ENCODE measurements around the gene SCARF1. TPM values are rescaled to one million over a fixed set of nuclear protein-coding genes. Genes with fewer than 3 reads are reported as not detected.

SCARF1 gene
- total RNA-seq, 1 experiment from 2014 or later, result 0.16 TPM

DNA sequence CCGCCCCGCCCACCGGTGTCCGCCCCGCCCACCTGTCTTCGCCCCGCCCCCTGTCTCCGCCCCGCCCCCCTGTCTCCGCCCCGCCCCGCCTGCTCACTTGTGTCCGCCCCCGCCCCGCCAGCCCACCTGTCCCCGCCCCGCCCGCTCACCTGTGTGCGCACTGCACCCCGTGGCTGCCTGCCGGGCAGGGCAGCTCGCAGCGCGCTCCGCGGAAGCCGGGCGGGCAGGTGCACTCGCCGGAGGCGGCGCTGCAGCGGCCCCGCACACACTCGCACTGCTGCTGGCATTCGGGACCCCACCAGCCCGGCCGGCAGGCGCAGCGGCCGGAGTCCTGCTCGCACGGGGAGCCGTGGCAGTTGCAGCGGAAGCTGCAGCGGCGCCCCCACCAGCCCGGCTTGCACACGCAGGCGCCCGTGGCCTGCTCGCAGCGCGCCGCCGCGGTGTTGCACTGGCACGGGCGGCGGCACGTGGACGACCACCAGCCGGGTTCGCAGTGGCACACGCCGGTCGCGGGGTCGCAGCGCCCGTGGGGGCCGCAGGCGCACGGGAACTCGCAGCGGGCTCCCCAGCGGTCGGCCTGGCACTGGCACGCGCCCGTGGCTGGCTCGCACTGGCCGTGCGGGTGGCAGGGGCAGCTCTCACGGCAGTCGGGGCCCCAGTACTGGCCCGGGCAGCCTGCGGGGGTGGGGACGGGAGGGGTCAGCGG lies 2.1 kb downstream of the SCARF1 start:
- Histone ChIP-seq H3K9me3 (replicated peaks) (0 out of 2 replicates have a peak, but pooled peaks cover 2% of the 10 kb centered on the region), H3K27ac (no peak overlapping the region), H3K4me1 (replicated peaks) (peaks cover 21% of the 10 kb centered on the region), H3K27me3 (replicated peaks) (no peaks in the 10 kb centered on the region; the same call in 1 of the 2 replicates), H3K4me3 (peak overlapping the region; percentile 30), H3K36me3 (peaks cover 7% of the 10 kb centered on the region)
- DNase-seq (ENCODE audit: low read depth in 1 of 2, low spot score in 2 of 2), result no peak

DNA sequence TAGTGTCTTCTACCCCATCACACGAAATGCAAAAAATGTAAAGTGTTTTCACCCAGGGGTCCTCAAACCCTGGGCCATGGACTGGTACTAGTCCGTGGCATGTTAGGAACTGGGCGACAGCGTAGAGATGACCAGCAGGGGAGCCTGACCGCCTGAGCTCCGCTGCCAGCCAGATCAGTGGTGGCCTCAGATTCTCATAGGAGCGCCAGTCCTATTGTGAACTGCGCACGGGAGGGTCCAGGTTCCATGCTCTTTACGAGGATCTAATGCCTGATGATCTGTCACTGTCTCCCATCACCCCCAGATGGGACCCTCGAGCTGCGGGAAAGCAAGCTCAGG lies 4.5 kb downstream of the SCARF1 start:
- Histone ChIP-seq H3K4me1 (replicated peaks) (peaks cover 17% of the 10 kb centered on the region), H3K9me3 (replicated peaks) (0 out of 2 replicates have a peak, but pooled peaks cover 2% of the 10 kb centered on the region), H3K27ac (no peak overlapping the region), H3K36me3 (no peaks in the 10 kb centered on the region; the same call in 1 of the 2 replicates), H3K27me3 (replicated peaks) (no peaks in the 10 kb centered on the region; the same call in 1 of the 2 replicates), H3K4me3 (no peak overlapping the region)
- no peak for DNase-seq (ENCODE audit: low read depth in 1 of 2, low spot score in 2 of 2)

DNA sequence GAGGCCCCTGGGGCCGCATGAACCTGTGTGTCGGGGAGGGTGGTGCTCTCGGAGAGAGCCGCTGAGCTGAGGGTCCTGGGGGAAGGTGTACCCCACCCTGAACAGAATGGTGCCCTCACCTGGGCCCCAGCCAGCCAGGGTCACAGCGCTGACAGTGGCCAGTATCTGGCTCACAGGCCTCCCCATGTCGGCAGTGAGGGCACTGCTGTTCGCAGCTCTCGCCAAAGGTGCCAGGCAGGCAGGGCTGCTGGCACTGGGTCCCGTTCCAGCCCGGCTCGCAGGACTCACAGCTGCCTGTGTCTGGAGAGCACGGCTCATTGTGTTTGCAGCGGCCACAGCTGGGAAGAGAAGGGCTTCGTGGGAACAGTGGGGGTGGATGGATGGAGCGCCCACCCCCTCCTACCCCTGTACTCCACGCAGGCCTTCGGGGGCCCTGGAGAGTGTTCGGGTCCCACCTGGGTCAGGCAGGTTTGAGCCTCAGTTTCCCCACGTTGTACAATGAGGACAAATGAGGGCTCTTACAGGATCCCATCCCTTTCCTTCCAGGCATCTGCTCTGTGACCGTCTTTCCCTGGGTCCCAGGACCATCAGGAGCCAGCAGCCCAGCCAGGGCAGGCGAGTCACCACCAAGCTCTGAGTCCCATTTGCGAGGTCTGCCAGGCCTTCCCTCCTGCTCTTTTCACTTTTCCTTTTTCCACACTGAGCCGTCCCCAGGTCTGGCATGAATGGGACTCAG lies 5.0 kb downstream of the SCARF1 start:
- H3K27ac ChIP-seq, result no peak overlapping the region
- H3K27me3 ChIP-seq (replicated peaks), result no peaks in the 10 kb centered on the region; the same call in 1 of the 2 replicates
- no peak for DNase-seq (ENCODE audit: low read depth in 1 of 2, low spot score in 2 of 2)
- H3K36me3 ChIP-seq, result no peaks in the 10 kb centered on the region
- peaks cover 17% of the 10 kb centered on the region for H3K4me1 ChIP-seq (replicated peaks)
- 0 out of 2 replicates have a peak, but pooled peaks cover 2% of the 10 kb centered on the region for H3K9me3 ChIP-seq (replicated peaks)
- H3K4me3 ChIP-seq, result no peak overlapping the region

DNA sequence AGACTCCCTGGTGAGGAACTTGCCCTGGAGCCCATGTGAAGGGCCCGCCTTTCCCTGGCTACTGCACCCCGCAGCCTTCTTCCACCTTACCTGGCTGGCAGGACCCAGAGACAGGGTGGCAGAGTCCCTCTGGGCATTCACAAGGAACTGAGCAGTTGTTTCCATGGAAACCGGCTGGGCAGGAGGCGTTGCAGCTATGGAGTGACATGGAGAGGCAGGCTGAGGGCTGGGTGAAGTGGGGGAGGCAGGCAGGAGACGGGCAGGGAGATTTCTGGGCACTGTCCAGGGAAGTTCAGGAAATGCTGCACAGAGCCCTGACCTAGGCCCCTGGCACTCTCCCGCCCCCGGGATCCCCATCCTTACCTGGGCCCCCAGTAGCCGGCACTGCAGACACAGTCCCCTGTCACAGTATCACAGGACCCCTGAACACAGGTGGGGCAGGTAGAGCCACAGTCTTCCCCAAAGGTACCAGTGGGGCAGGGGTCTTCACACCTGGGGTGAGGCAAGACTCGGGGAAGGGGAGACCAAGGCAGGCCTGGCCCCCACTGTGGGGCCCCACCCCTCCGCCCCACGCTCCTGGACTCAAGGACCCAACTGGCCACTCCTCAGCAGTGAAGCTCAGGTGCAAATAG lies 5.9 kb downstream of the SCARF1 start:
- H3K4me1 ChIP-seq (replicated peaks), result peaks cover 14% of the 10 kb centered on the region
- no peak for DNase-seq (ENCODE audit: low read depth in 1 of 2, low spot score in 2 of 2)
- no peaks in the 10 kb centered on the region for H3K36me3 ChIP-seq
- H3K4me3 ChIP-seq, result no peak overlapping the region
- no peaks in the 10 kb centered on the region; the same call in 1 of the 2 replicates for H3K27me3 ChIP-seq (replicated peaks)
- H3K27ac ChIP-seq, result no peak overlapping the region
- H3K9me3 ChIP-seq (replicated peaks), result 0 out of 2 replicates have a peak, but pooled peaks cover 2% of the 10 kb centered on the region

DNA sequence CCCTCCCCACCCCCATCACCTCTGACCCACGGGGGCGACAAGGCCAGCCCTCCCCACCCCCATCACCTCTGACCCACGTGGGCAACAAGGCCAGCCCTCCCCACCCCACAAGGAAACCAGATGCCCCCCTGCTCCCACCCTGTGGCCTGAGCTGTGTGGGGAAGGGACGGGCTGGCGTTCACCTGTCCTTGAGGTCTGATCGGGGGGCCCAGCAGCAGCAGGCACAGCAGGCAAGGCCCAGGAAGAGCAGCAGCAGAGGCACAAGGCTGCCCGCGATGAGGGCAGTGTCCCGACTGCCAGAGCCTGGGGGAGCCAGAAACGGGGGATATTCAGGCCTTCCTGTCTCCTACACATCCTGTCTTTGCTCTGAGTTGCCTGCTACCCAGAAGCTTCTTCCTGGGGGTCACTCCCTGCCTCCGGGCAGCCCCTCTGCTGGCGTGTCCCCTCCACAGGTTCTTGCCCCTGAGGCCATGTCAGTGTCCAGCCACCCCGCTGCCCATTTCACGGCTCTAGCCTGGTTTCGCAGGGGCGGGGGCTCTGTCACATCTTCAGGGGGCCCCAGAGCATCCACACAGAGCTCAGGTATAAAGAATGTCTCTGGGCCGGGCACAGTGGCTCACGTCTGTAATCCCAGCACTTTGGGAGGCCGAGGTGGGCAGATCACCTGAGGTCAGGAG lies 6.8 kb downstream of the SCARF1 start:
- no peak overlapping the region for H3K27ac ChIP-seq
- H3K4me1 ChIP-seq (replicated peaks), result peaks cover 5% of the 10 kb centered on the region
- H3K9me3 ChIP-seq (replicated peaks), result 0 out of 2 replicates have a peak, but pooled peaks cover 2% of the 10 kb centered on the region
- H3K36me3 ChIP-seq, result no peaks in the 10 kb centered on the region
- no peak overlapping the region for H3K4me3 ChIP-seq
- no peaks in the 10 kb centered on the region; the same call in 1 of the 2 replicates for H3K27me3 ChIP-seq (replicated peaks)
- DNase-seq (ENCODE audit: low read depth in 1 of 2, low spot score in 2 of 2), result no peak

DNA sequence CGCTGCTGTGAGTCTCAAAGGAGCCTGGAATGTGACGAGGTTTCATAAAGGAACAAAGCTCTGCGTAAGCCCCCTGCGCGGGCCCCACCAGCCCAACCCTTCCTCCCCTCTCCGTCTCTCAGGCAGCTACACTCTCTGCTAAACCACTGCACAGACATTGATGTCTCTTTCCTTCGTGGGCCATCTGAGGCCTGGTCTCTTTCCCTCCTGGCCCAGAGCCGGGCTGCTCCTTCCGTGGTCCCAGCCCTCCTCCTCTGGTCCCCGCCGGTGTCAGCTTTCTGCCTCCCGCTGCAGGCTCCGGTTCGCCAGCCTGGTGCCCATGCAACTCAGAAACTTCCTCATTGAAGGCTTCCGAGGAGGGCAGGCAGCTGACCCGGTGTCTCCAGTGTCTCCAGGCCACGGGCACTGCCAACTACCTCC lies 7.4 kb downstream of the SCARF1 start:
- no peak for DNase-seq (ENCODE audit: low read depth in 1 of 2, low spot score in 2 of 2)
- no peaks in the 10 kb centered on the region for H3K4me1 ChIP-seq (replicated peaks)
- H3K27ac ChIP-seq, result no peak overlapping the region
- H3K9me3 ChIP-seq (replicated peaks), result no peaks in the 10 kb centered on the region
- H3K27me3 ChIP-seq (replicated peaks), result no peaks in the 10 kb centered on the region
- no peak overlapping the region for H3K4me3 ChIP-seq
- H3K36me3 ChIP-seq, result no peaks in the 10 kb centered on the region

DNA sequence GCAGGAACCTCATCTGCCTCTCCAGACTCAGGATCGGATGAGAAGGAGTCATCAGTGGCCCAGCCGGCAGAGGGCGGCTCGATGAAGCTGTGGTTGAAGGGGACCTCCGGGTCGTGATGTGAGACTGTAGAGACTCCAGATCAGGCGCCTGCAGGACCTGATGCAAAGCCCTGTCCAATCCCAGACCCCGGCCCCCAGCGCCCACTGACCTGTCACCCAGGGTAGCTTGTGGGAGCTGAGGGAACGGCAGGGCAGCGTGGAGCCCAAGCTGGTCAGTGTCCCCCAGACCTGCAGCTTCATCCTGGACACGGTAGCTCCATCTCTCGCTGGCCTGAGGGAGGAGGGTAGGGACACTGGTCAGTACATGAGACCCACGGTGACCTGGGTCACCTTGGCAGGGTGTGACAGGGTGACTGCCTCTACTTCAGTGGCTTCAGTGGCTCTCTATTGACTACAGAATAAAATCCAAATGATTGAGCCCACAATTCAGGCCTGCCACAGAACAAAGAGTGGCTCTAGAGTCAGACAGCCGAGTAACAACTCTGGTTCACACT lies 8.7 kb downstream of the SCARF1 start:
- Histone ChIP-seq H3K4me1 (replicated peaks) (no peaks in the 10 kb centered on the region), H3K9me3 (replicated peaks) (no peaks in the 10 kb centered on the region), H3K27me3 (replicated peaks) (0 out of 2 replicates have a peak, but pooled peaks cover under 1% of the 10 kb centered on the region), H3K27ac (no peak overlapping the region), H3K4me3 (no peak overlapping the region), H3K36me3 (no peaks in the 10 kb centered on the region)
- DNase-seq (ENCODE audit: low read depth in 1 of 2, low spot score in 2 of 2), result no peak

DNA sequence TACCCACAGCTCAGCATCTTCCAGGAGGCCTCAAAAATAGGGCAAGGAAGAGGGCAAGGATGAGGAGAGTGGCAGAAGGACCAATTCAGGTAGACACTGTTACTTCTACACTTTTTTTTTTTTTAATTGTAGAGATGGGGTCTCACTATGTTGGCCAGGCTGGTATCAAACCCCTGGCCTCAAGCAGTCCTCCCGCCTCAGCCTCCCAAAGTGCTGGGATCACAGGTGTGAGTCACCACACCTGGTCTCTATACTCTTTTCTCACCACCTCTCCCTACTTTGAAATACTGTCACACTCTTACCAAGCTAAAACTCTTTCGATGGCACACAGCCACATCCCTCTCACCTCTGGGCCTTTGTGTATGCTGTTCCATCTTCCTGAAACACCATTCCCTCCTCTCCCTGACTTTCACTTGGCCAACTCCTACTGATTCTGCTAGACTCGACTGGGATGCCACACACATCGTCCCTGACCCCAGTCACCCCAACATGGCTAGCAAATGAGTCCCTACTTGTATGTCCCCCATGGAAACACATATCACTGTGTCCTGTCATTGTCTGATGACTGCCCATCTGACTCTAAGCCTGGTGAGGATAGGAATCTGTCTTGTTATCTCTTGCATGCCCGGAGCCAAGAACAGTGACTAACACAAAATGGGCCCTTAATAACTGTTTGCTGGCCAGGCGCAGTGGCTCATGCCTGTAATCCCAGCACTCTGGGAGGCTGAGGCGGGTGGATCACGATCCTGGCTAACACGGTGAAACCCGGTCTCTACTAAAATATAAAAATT lies 9.7 kb downstream of the SCARF1 start:
- Histone ChIP-seq H3K36me3 (no peaks in the 10 kb centered on the region), H3K27ac (no peak overlapping the region), H3K9me3 (replicated peaks) (no peaks in the 10 kb centered on the region), H3K27me3 (replicated peaks) (0 out of 2 replicates have a peak, but pooled peaks cover 3% of the 10 kb centered on the region), H3K4me3 (no peak overlapping the region), H3K4me1 (replicated peaks) (no peaks in the 10 kb centered on the region)
- no peak for DNase-seq (ENCODE audit: low read depth in 1 of 2, low spot score in 2 of 2)

DNA sequence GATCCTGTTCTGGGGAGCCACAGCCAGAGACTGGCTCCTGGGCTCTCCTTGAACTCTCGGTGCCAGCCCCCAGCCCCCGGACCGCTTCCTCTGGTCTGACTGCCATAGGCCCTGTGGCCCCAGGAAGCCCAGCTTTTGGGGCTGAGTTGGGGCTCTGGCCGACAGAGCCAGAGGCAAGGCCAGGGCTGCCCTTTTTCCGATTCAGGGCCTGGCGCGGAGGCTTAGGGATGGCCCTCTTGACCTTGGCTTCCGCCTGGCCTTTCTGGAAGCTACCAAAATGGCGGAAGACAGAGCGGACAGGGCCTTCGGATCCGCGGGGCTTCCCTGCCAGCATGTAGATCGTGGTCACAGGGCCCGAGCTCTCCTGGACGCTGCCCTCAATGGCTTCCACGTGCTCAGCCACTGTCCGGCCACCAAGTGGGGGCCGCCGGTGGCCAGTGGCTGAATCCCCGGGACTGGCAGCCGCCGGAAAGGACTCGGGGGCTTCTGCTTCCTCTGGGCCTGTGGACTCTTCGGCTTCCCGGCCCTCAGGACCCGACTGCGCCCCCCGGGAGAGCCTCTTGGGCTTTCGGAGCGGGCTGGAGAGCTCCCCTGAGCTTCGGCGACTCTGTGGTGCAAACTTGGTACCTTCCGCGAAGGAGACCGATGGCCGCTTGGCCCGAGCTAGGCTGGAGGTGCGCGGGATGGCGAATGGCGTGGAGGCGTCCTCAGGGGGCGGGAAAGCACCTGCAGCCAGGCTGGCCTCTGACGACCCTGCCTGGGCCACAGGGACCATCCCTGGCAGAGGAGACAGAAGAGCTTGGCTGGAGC lies 10.5 kb downstream of the SCARF1 start:
- no peak for DNase-seq (ENCODE audit: low read depth in 1 of 2, low spot score in 2 of 2)
- H3K4me1 ChIP-seq (replicated peaks), result no peaks in the 10 kb centered on the region; the same call in 1 of the 2 replicates
- no peak overlapping the region for H3K27ac ChIP-seq
- no peaks in the 10 kb centered on the region for H3K36me3 ChIP-seq
- no peak overlapping the region for H3K4me3 ChIP-seq
- no peaks in the 10 kb centered on the region for H3K9me3 ChIP-seq (replicated peaks)
- 0 out of 2 replicates have a peak, but pooled peaks cover 3% of the 10 kb centered on the region for H3K27me3 ChIP-seq (replicated peaks)

DNA sequence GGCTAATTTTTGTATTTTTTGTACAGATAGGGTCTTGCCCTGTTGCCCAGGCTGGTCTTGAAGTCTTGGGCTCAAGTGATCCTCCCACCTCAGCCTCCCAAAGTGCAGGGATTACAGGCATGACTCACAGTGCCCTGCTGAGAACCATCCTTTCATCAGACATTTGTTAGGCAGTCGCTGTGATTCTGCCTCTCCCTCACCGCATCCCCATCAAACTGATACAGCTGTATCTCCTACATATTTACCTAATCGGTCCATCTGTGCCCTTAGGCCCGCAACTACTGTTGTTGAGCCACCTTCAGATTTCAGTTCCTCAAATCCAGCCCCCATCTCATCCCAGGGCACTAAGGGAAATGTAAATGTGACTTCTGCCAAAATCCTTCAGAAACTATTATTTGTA lies 14.9 kb downstream of the SCARF1 start:
- Histone ChIP-seq H3K4me1 (replicated peaks) (peaks cover 19% of the 10 kb centered on the region), H3K9me3 (replicated peaks) (no peaks in the 10 kb centered on the region), H3K27ac (no peak overlapping the region), H3K4me3 (no peak overlapping the region), H3K27me3 (replicated peaks) (0 out of 2 replicates have a peak, but pooled peaks cover 3% of the 10 kb centered on the region), H3K36me3 (no peaks in the 10 kb centered on the region)
- no peak for DNase-seq (ENCODE audit: low read depth in 1 of 2, low spot score in 2 of 2)

DNA sequence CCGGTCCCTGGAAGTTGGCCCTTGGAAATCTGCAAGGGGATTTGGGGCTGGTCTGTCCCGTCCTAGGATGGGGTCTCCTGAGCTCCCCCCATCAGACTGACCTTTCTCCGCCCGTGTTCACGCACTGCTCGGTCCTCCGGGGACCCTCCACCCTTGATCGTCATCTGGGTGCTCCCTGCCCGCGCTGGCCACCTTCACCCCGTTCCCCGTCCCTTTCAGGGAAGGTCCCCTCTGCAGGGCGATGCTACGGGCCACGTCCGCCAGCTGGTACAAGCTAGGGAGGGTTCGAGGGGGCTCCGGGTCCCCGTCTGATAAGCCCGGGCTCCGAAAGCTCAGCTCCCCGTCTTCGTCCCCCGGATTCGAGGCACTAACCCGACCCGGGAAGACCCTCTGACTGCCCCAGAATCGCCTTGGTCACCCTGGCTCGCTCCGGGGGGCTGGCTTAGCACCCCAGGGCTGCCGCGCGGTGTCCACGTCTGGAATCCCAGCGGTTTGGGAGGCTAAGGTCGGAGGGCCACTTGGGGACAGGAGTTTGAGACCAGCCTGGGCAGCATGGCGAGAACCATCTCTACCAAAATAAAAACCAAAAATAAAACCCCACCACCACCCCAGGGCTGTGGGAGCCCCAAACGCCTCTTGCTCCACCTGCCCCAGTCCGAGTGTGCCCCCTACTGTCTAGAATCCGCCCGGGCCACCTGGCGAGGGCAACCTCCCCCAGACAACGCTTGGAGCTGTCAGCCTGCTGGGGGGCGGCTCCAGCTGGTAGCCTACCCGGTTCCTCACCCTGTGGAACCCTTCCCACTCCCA lies 15.8 kb downstream of the SCARF1 start:
- H3K4me3 ChIP-seq, result peak overlapping the region; percentile 78
- no peaks in the 10 kb centered on the region for H3K9me3 ChIP-seq (replicated peaks)
- H3K36me3 ChIP-seq, result no peaks in the 10 kb centered on the region
- peaks cover 19% of the 10 kb centered on the region for H3K4me1 ChIP-seq (replicated peaks)
- H3K27ac ChIP-seq, result no peak overlapping the region
- DNase-seq (ENCODE audit: low read depth in 1 of 2, low spot score in 2 of 2), result peak in 1 of 2 experiments; percentile 28
- 0 out of 2 replicates have a peak, but pooled peaks cover 3% of the 10 kb centered on the region for H3K27me3 ChIP-seq (replicated peaks)
